Parathyroid adenoma (tissue), 2 donors: Measurements from ENCODE around the gene RAB14.
A peak's percentile ranks its signal among the peaks of the same experiment; 100 is the strongest.

ENCODE experiments used
- H2AFZ ChIP-seq: fragments of 300-600 bp; sonication (generic); one replicate; pipeline ENCODE4 v1.7.0; 2017; ENCODE audit warnings: antibody characterized with exemption, mild to moderate bottlenecking
- H3K27ac ChIP-seq: fragments of 300-600 bp; sonication (generic); one replicate; pipeline ENCODE4 v1.7.0; 2017
- H3K27me3 ChIP-seq: fragments of 300-600 bp; sonication (generic); one replicate; pipeline ENCODE4 v1.7.0; 2017; ENCODE audit warnings: low read length; ENCODE audit not compliant: control insufficient read depth, insufficient read depth
- H3K36me3 ChIP-seq: fragments of 300-600 bp; sonication (generic); one replicate; pipeline ENCODE4 v1.7.0; 2017; ENCODE audit warnings: low read length; ENCODE audit not compliant: control insufficient read depth, insufficient read depth
- H3K4me1 ChIP-seq: fragments of 300-600 bp; sonication (generic); one replicate; pipeline ENCODE4 v1.7.0; 2017; ENCODE audit warnings: control low read depth
- H3K4me2 ChIP-seq: fragments of 300-600 bp; sonication (generic); one replicate; pipeline ENCODE4 v1.7.0; 2017; ENCODE audit warnings: low read length
- H3K4me3 ChIP-seq: fragments of 300-600 bp; sonication (generic); one replicate; pipeline ENCODE4 v1.7.0; 2017; ENCODE audit warnings: low read depth, low read length
- H3K79me2 ChIP-seq: fragments of 300-600 bp; sonication (generic); one replicate; pipeline ENCODE4 v1.7.0; 2017; ENCODE audit warnings: control low read depth
- H3K9ac ChIP-seq: fragments of 300-600 bp; sonication (generic); one replicate; pipeline ENCODE4 v1.7.0; 2017; ENCODE audit warnings: mild to moderate bottlenecking
- H3K9me3 ChIP-seq: fragments of 300-600 bp; sonication (generic); one replicate; pipeline ENCODE4 v1.7.0; 2017; ENCODE audit warnings: low read length; ENCODE audit not compliant: control insufficient read depth
- CTCF ChIP-seq: fragments of 300-600 bp; sonication (generic); IDR thresholded peaks from one replicate; pipeline ENCODE4 v1.7.0; 2017; ENCODE audit warnings: antibody characterized with exemption, mild to moderate bottlenecking
- donor health status: primary hyperparathyroidism.

RAB14 gene

GRCh38 chr9:121201045-121201737 is 478 bp downstream of the RAB14 start:
- Histone ChIP-seq H3K4me2 (peak overlapping the region; percentile 95), H3K27ac (peak overlapping the region; percentile 80), H3K79me2 (peaks cover 29% of the 10 kb centered on the region), H3K36me3 (no peaks in the 10 kb centered on the region), H3K27me3 (no peaks in the 10 kb centered on the region), H3K9ac (peak overlapping the region; percentile 72), H3K9me3 (no peaks in the 10 kb centered on the region), H3K4me3 (peak overlapping the region; percentile 93), H3K4me1 (peaks cover 4% of the 10 kb centered on the region), H2AFZ (peak overlapping the region; percentile 73)
- TF ChIP-seq CTCF = no peak

- Histone ChIP-seq H3K79me2 (peaks cover 29% of the 10 kb centered on the region), H3K27me3 (no peaks in the 10 kb centered on the region), H3K4me3 (peak overlapping the region; percentile 93), H2AFZ (no peak overlapping the region), H3K4me2 (peak overlapping the region; percentile 95), H3K4me1 (peaks cover 4% of the 10 kb centered on the region), H3K27ac (no peak overlapping the region), H3K9me3 (no peaks in the 10 kb centered on the region), H3K36me3 (no peaks in the 10 kb centered on the region), H3K9ac (no peak overlapping the region)
- no peak for TF ChIP-seq CTCF
These were observed 1.3 kb downstream of the RAB14 start for GRCh38 chr9:121200356-121200755.

- peaks cover 29% of the 10 kb centered on the region for H3K79me2 ChIP-seq
- H2AFZ ChIP-seq = no peak overlapping the region
- no peak for TF ChIP-seq CTCF
- no peaks in the 10 kb centered on the region for H3K27me3 ChIP-seq
- H3K9ac ChIP-seq = no peak overlapping the region
- H3K36me3 ChIP-seq = no peaks in the 10 kb centered on the region
- H3K27ac ChIP-seq = no peak overlapping the region
- H3K4me2 ChIP-seq = peak overlapping the region; percentile 95
- H3K4me1 ChIP-seq = peaks cover 4% of the 10 kb centered on the region
- H3K9me3 ChIP-seq = no peaks in the 10 kb centered on the region
- H3K4me3 ChIP-seq = peak overlapping the region; percentile 93
These were observed 1.7 kb downstream of the RAB14 start for GRCh38 chr9:121199921-121200320.

DNA sequence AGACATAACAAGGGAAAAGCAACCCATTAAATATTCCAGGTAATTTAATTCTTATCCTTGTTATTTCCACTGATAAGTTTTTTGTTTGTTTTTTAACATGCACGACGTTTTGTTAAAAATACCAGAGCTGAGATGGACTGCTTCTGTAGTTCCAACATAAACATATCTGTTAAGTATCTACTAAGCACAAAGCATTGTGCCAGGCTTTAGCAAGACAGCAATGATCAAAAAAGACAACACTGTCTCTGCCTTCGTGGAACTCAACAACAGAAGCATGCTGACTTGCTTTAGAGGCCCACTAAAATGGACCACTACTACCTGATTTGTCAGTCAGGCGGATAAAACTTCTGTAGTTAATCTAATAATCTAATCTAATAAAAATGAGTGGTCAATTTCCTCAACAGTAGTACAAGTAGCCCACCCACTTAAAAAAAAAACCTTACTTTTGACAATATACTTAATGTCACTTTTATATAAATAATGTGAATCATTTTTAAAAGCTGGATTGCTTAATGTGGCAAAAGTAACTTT is 3.1 kb downstream of the RAB14 start:
- H3K27ac ChIP-seq = no peak overlapping the region

More for the DNA sequence above, 3.1 kb downstream of the RAB14 start:
- no peak for TF ChIP-seq CTCF
- Histone ChIP-seq H3K4me1 (peaks cover 4% of the 10 kb centered on the region), H2AFZ (no peak overlapping the region), H3K9me3 (no peaks in the 10 kb centered on the region), H3K4me3 (no peak overlapping the region), H3K36me3 (no peaks in the 10 kb centered on the region), H3K4me2 (peak overlapping the region; percentile 15), H3K79me2 (peaks cover 29% of the 10 kb centered on the region), H3K9ac (no peak overlapping the region), H3K27me3 (no peaks in the 10 kb centered on the region)
